Coronary artery (tissue), 2 donors: ENCODE measurements around the gene ACYP2.

Experiments
- DNase-seq: peaks from one replicate; pipeline ENCODE4 v3.0.0-alpha.2; 2017; ENCODE audit warnings: low spot score
- H3K27ac ChIP-seq, 2 donors: fragments of 200-600 bp; sonication (generic); one replicate each; pipeline ENCODE4 v1.5.1; 2016 to 2019
- H3K4me3 ChIP-seq: fragments of 200-600 bp; sonication (generic); 2 replicates; pipeline ENCODE4 v1.5.1; 2016; ENCODE audit warnings: mild to moderate bottlenecking, moderate library complexity
- CTCF ChIP-seq: fragments of 200-600 bp; sonication (generic); IDR thresholded peaks from one replicate; pipeline ENCODE4 v1.5.1; 2019; ENCODE audit warnings: antibody characterized with exemption

Gene ACYP2

GRCh38 chr2:54185105-54185504, 69.7 kb downstream of the ACYP2 start:
- H3K4me3 ChIP-seq: no peak overlapping the region
- no peak for DNase-seq
- TF ChIP-seq CTCF: no peak
- no peak overlapping the region for H3K27ac ChIP-seq

- H3K4me3 ChIP-seq: no peak overlapping the region
- TF ChIP-seq CTCF: no peak
- H3K27ac ChIP-seq: no peak overlapping the region
- DNase-seq: no peak
Measured at GRCh38 chr2:54187331-54187730, 71.9 kb downstream of the ACYP2 start.

- TF ChIP-seq CTCF: no peak
- no peak overlapping the region for H3K27ac ChIP-seq
- DNase-seq: no peak
- H3K4me3 ChIP-seq: no peak overlapping the region
Measured at GRCh38 chr2:54189539-54189938, 74.1 kb downstream of the ACYP2 start.

GRCh38 chr2:54191361-54192135, 76.1 kb downstream of the ACYP2 start:
- no peak for DNase-seq
- TF ChIP-seq CTCF: no peak
- no peak overlapping the region for H3K27ac ChIP-seq

GRCh38 chr2:54194761-54195750, 79.6 kb downstream of the ACYP2 start:
- Histone ChIP-seq H3K4me3 (no peak overlapping the region), H3K27ac (no peak overlapping the region)
- no peak for DNase-seq
- TF ChIP-seq CTCF: no peak

More at GRCh38 chr2:54191361-54192135, 76.1 kb downstream of the ACYP2 start:
- H3K4me3 ChIP-seq: no peak overlapping the region

- DNase-seq: no peak
- H3K27ac ChIP-seq: no peak overlapping the region
Measured at GRCh38 chr2:54196646-54197045, 81.2 kb downstream of the ACYP2 start.

More at GRCh38 chr2:54196646-54197045, 81.2 kb downstream of the ACYP2 start:
- TF ChIP-seq CTCF: no peak
- H3K4me3 ChIP-seq: no peak overlapping the region
